OCI-LY7 (cell line): ENCODE results near the gene EGLN2. TPM values are rescaled to one million over a fixed set of nuclear protein-coding genes. Genes with fewer than 3 reads are reported as not detected.

Source experiments
- BruUV-seq: library from RNA; stranded (reverse); fragments of 400-500 nt; replicated peaks from 2 replicates; lab custom pipeline; 2021; lab: Mats Ljungman, UMichigan
- CTCF ChIA-PET: fragments of 300-600 bp; sonication (Branson Sonifier 250); formaldehyde crosslinking; loops from one replicate; lab custom pipeline; 2022; ENCODE audit warnings: antibody characterized with exemption; ENCODE audit not compliant: unreplicated experiment; lab: Charles Lee
- POLR2A ChIA-PET: fragments of 300-600 bp; sonication (Branson Sonifier 250); formaldehyde crosslinking; loops from one replicate; lab custom pipeline; 2022; ENCODE audit warnings: antibody characterized with exemption; lab: Charles Lee
- DNase-seq: peaks from one replicate; pipeline ENCODE4 v3.0.0-alpha.2; 2015; ENCODE audit warnings: low spot score
- H2AFZ ChIP-seq: fragments of 200-600 bp; sonication (generic), shearing (Covaris generic); 2 replicates; pipeline ENCODE4 v1.6.1; 2014; ENCODE audit warnings: mild to moderate bottlenecking, antibody characterized with exemption, low read length, moderate library complexity
- H3K27ac ChIP-seq: fragments of 200-600 bp; sonication (generic); 2 replicates; pipeline ENCODE4 v1.5.1; 2014; ENCODE audit warnings: mixed run types, low read depth, mild to moderate bottlenecking, moderate library complexity, low read length, inconsistent platforms; ENCODE audit not compliant: poor library complexity, severe bottlenecking
- H3K36me3 ChIP-seq: fragments of 200-600 bp; sonication (generic); 2 replicates; pipeline ENCODE4 v1.6.1; 2014; ENCODE audit warnings: mild to moderate bottlenecking, antibody characterized with exemption, low read length, moderate library complexity, mixed read lengths; ENCODE audit not compliant: insufficient read depth
- H3K4me1 ChIP-seq: fragments of 200-600 bp; sonication (generic); 2 replicates; pipeline ENCODE4 v1.5.1; 2014; ENCODE audit warnings: mild to moderate bottlenecking, low read length; ENCODE audit not compliant: insufficient read depth, poor library complexity, severe bottlenecking
- H3K4me2 ChIP-seq: fragments of 200-600 bp; sonication (generic); 2 replicates; pipeline ENCODE4 v1.6.1; 2014; ENCODE audit warnings: mild to moderate bottlenecking, low read length
- H3K4me3 ChIP-seq: fragments of 200-600 bp; sonication (generic); 2 replicates; pipeline ENCODE4 v1.5.1; 2014; ENCODE audit warnings: mild to moderate bottlenecking, low read depth, low read length; ENCODE audit not compliant: poor library complexity, severe bottlenecking
- H3K79me2 ChIP-seq: fragments of 200-600 bp; sonication (generic); 2 replicates; pipeline ENCODE4 v1.6.1; 2016; ENCODE audit warnings: low read depth, mild to moderate bottlenecking, low read length, moderate library complexity, mixed read lengths; ENCODE audit not compliant: insufficient read depth
- H3K9me2 ChIP-seq: fragments of 200-600 bp; sonication (generic); 2 replicates; pipeline ENCODE4 v1.6.1; 2016; ENCODE audit warnings: mild to moderate bottlenecking, low read length, mixed read lengths; ENCODE audit not compliant: insufficient read depth
- H3K9me3 ChIP-seq: fragments of 200-600 bp; sonication (generic); 2 replicates; pipeline ENCODE4 v1.6.1; 2014; ENCODE audit warnings: mild to moderate bottlenecking, mixed run types, low read length, mixed read lengths
- H4K20me1 ChIP-seq: fragments of 200-600 bp; sonication (generic); 2 replicates; pipeline ENCODE4 v1.6.1; 2014; ENCODE audit warnings: mild to moderate bottlenecking, antibody characterized with exemption, low read length, moderate library complexity, mixed read lengths; ENCODE audit not compliant: insufficient read depth
- EZH2phosphoT487 ChIP-seq: fragments of 200-600 bp; sonication (generic); IDR thresholded peaks from 2 replicates; pipeline ENCODE4 v1.6.1; 2018; ENCODE audit warnings: low read depth, borderline replicate concordance, mild to moderate bottlenecking, mixed run types, antibody characterized with exemption, low read length, moderate library complexity, mixed read lengths
- intact Hi-C: fragments of 100-400 bp; cut with micrococcal nuclease; formaldehyde crosslinking; loops from one replicate; pipeline ENCODE4 v1.10.0; 2022; ENCODE audit not compliant: unreplicated experiment
- total RNA-seq, 2 experiments: library from RNA; depleted of rRNA in 1 of 2; stranded (reverse); fragments of >200 nt in 1 of 2; shearing (Covaris generic) in 1 of 2; gene quantifications; 2 replicates each; pipeline ENCODE4 v1.2.3, GENCODE V29; 2014 to 2022
- TF ChIP-seq, protein P1 (sequence below): fragments of 200-600 bp; sonication (generic); conservative IDR thresholded peaks from 2 replicates; pipeline ENCODE4 v1.5.1; 2014; ENCODE audit warnings: mild to moderate bottlenecking, antibody characterized with exemption, low read length, moderate library complexity, mixed read lengths

Gene EGLN2
- total RNA-seq, 2 experiments from 2014 or later = 81.6 to 87.9 TPM

DNA sequence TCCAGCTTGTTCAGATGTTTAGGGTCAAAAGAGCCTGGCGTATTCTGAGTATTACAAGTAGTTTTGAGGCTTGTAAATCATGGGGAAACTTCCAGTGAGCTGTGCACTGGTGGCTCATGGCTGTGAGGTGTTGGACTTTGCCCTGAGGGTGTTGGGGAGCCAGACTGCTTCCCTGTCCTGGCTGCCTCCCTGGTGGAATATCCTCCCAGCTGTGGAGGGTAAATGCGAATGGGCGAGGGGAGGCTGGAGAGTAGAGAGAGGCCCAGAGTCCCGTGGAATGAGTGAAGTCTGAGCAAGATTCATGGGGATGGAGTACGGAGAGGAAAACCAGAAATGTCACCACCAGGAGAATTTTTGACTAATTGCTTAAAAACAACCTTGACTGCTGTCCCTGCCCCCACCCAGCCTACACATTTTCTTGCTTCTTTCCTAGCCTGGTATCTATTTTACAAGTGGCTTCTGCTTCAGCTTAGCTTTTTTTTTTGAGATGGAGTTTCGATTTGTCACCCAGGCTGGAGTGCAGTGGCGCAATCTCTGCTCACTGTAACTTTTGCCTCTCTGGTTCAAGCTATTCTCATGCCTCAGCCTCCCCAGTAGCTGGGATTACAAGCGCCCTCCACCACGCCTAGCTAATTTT is 44.3 kb upstream of the EGLN2 start:
- ChIA-PET CTCF (interaction anchor here (1.2 kb wide), 1 partner anchor 53 kb away, joined by 4 read pairs; no protein-coding TSS in a partner anchor), POLR2A (interaction anchor here (0.5 to 4.3 kb wide), 2 partner anchors 24 to 134 kb away, joined by 3 to 31 read pairs; partner anchors contain the start of gene RAB4B)
- TF ChIP-seq, protein P1, sequence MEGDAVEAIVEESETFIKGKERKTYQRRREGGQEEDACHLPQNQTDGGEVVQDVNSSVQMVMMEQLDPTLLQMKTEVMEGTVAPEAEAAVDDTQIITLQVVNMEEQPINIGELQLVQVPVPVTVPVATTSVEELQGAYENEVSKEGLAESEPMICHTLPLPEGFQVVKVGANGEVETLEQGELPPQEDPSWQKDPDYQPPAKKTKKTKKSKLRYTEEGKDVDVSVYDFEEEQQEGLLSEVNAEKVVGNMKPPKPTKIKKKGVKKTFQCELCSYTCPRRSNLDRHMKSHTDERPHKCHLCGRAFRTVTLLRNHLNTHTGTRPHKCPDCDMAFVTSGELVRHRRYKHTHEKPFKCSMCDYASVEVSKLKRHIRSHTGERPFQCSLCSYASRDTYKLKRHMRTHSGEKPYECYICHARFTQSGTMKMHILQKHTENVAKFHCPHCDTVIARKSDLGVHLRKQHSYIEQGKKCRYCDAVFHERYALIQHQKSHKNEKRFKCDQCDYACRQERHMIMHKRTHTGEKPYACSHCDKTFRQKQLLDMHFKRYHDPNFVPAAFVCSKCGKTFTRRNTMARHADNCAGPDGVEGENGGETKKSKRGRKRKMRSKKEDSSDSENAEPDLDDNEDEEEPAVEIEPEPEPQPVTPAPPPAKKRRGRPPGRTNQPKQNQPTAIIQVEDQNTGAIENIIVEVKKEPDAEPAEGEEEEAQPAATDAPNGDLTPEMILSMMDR = no peak
- no peak for TF ChIP-seq EZH2phosphoT487
- H2AFZ ChIP-seq = no peak overlapping the region
- H3K4me3 ChIP-seq = peak overlapping the region; percentile 80
- BruUV-seq = no TSS peak
- H3K4me1 ChIP-seq = peaks cover 40% of the 10 kb centered on the region
- peak overlapping the region; percentile 98 for H3K4me2 ChIP-seq
- H3K36me3 ChIP-seq = peaks cover 79% of the 10 kb centered on the region
- no peaks in the 10 kb centered on the region for H3K9me2 ChIP-seq
- no peak for DNase-seq
- intact Hi-C loops = loop anchor here (5.0 kb wide), 1 partner anchor 92 kb away; no protein-coding TSS in a partner anchor
- no peaks in the 10 kb centered on the region for H3K9me3 ChIP-seq
- peak overlapping the region; percentile 39 for H3K27ac ChIP-seq
- peaks cover 84% of the 10 kb centered on the region for H3K79me2 ChIP-seq
- peaks cover 25% of the 10 kb centered on the region for H4K20me1 ChIP-seq

DNA sequence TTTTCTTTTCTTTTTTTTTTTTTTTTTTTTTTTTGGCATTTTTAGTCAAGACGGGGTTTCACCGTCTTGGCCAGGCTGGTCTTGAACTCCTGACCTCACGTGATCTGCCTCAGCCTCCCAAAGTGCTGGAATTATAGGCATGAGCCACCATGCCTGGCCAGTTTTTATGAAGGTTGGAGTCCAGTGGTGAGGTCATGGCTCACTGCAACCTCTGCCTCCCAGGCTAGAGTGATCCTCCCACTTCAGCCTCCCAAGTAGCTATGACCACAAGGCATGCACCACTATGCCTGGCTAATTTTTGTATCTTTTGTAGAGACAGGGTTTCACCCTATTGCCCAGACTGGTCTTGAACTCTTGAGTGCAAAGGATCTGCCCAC is 43.8 kb upstream of the EGLN2 start:
- Histone ChIP-seq H4K20me1 (peaks cover 25% of the 10 kb centered on the region), H3K79me2 (peaks cover 85% of the 10 kb centered on the region), H3K4me1 (peaks cover 35% of the 10 kb centered on the region), H3K4me3 (peak overlapping the region; percentile 80), H3K9me2 (no peaks in the 10 kb centered on the region), H3K4me2 (peak overlapping the region; percentile 98), H3K9me3 (no peaks in the 10 kb centered on the region), H2AFZ (no peak overlapping the region), H3K27ac (peak overlapping the region; percentile 1), H3K36me3 (peaks cover 84% of the 10 kb centered on the region)
- intact Hi-C loops = no loop called here
- no peak for DNase-seq
- POLR2A ChIA-PET = interaction anchor here (0.5 to 4.3 kb wide), 2 partner anchors 23 to 135 kb away, joined by 3 to 31 read pairs; partner anchors contain the start of gene RAB4B
- no TSS peak for BruUV-seq
- CTCF ChIA-PET = no interaction called here
- no peak for TF ChIP-seq EZH2phosphoT487
- TF ChIP-seq, protein P1 = no peak

DNA sequence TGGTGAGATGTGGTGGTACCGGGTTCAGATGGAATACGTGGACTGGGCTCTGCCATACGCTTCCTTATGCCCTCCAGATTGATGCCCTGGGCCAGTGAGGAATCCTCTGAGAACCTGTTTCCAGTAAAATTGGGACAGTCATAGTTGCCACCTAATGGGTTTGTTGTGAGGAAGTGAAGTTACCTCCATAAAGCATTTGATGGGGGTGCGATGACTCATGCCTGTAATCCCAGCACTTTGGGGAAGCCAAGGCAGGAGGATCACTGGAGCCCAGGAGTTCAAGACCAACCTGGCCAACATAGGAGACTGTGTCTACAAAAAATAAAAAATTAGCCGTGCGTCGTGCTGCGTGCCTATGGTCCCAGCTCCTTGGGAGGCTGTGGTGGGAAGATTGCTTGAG is 43.2 kb upstream of the EGLN2 start:
- BruUV-seq = no TSS peak
- Histone ChIP-seq H3K9me2 (no peaks in the 10 kb centered on the region), H3K36me3 (peaks cover 89% of the 10 kb centered on the region), H3K9me3 (no peaks in the 10 kb centered on the region), H3K4me3 (peak overlapping the region; percentile 80), H3K4me1 (peaks cover 35% of the 10 kb centered on the region), H3K27ac (no peak overlapping the region), H3K79me2 (peaks cover 88% of the 10 kb centered on the region), H2AFZ (no peak overlapping the region), H4K20me1 (peaks cover 25% of the 10 kb centered on the region), H3K4me2 (peak overlapping the region; percentile 98)
- ChIA-PET CTCF (no interaction called here), POLR2A (interaction anchor here (4.3 kb wide), 1 partner anchor 23 kb away, joined by 31 read pairs; the partner anchor contains the start of gene RAB4B)
- TF ChIP-seq, protein P1 = no peak
- no peak for TF ChIP-seq EZH2phosphoT487
- intact Hi-C loops = no loop called here
- DNase-seq = no peak
